ENCODE results near the gene IDH3G.

GRCh38 chrX:153781428-153782047 lies 12.6 kb downstream of the IDH3G start:
- TF ChIP-seq CTCF (IDR thresholded peaks at IDR 0.05), result no peak
- TF ChIP-seq POLR2A (IDR thresholded peaks at IDR 0.05), result no peak
